Frontal cortex (tissue), 1 donor: Measurements from ENCODE around the gene OR13G1. TPM values are rescaled to one million over a fixed set of nuclear protein-coding genes. Genes with fewer than 3 reads are reported as not detected.

Source experiments
- total RNA-seq: library from RNA; depleted of rRNA; stranded (reverse); fragments of >200 nt; gene quantifications from one replicate; pipeline ENCODE4 v1.2.3, GENCODE V29; 2014

Gene OR13G1
- total RNA-seq, 1 donor from 2014 or later = not detected

Other genes with a start within 250 kb of the OR13G1 start
- not detected for gene OR2B11, start 221.6 kb downstream of the OR13G1 start, total RNA-seq
- not detected for gene OR2C3, start 143.3 kb downstream of the OR13G1 start, total RNA-seq
- 0.41 TPM for gene GCSAML, start 130.6 kb downstream of the OR13G1 start, total RNA-seq
- gene OR2G2, start 91.4 kb downstream of the OR13G1 start, total RNA-seq = not detected
- gene OR2G3, start 74.2 kb downstream of the OR13G1 start, total RNA-seq = not detected
- not detected for gene OR6F1, start 36.9 kb upstream of the OR13G1 start, total RNA-seq
- not detected for gene OR14K1, start 58.9 kb upstream of the OR13G1 start, total RNA-seq
- gene OR14A2, start 68.4 kb upstream of the OR13G1 start, total RNA-seq = not detected
- not detected for gene OR1C1, start 80.8 kb upstream of the OR13G1 start, total RNA-seq
- not detected for gene OR14A16, start 144.4 kb upstream of the OR13G1 start, total RNA-seq
- gene OR11L1, start 162.2 kb upstream of the OR13G1 start, total RNA-seq = not detected
- 3.3 TPM for gene TRIM58, start 177.4 kb upstream of the OR13G1 start, total RNA-seq
- gene OR2W3, start 215.8 kb upstream of the OR13G1 start, total RNA-seq = 2.9 TPM
- not detected for gene OR2T8, start 240.5 kb upstream of the OR13G1 start, total RNA-seq
- not detected for gene OR2AJ1, start 245.2 kb upstream of the OR13G1 start, total RNA-seq